Mesendoderm (in vitro differentiated cells): ENCODE results near the gene C2CD4D.

Source experiments
- DNase-seq: peaks from one replicate; pipeline ENCODE4 v3.0.0; 2013
- H2AK5ac ChIP-seq: 2 replicates; pipeline ENCODE4 v1.6.1; 2013; ENCODE audit warnings: low read length, inconsistent platforms
- H2BK120ac ChIP-seq: 2 replicates; pipeline ENCODE4 v1.6.1; 2013; ENCODE audit warnings: low read depth, mild to moderate bottlenecking, low read length, moderate library complexity, mixed read lengths
- H2BK15ac ChIP-seq: replicated peaks from 2 replicates; pipeline ENCODE4 v1.6.1; 2013; ENCODE audit warnings: low read depth, mild to moderate bottlenecking, moderate library complexity
- H2BK5ac ChIP-seq: 2 replicates; pipeline ENCODE4 v1.6.1; 2013; ENCODE audit warnings: low read length, inconsistent platforms
- H3K18ac ChIP-seq: 2 replicates; pipeline ENCODE4 v1.6.1; 2013; ENCODE audit warnings: mild to moderate bottlenecking, low read length, mixed read lengths
- H3K23ac ChIP-seq: one replicate; pipeline ENCODE4 v1.6.1; 2013; ENCODE audit warnings: low read length
- H3K27ac ChIP-seq: 2 replicates; pipeline ENCODE4 v1.5.1; 2013; ENCODE audit warnings: low read depth, mild to moderate bottlenecking, inconsistent platforms, low read length, moderate library complexity
- H3K27me3 ChIP-seq: 2 replicates; pipeline ENCODE4 v1.6.1; 2013; ENCODE audit warnings: low read length, control low read depth, mild to moderate bottlenecking, inconsistent platforms; ENCODE audit not compliant: insufficient read depth, poor library complexity
- H3K36me3 ChIP-seq: 2 replicates; pipeline ENCODE4 v1.6.1; 2013; ENCODE audit warnings: low read length, inconsistent platforms; ENCODE audit not compliant: control insufficient read depth, insufficient read depth
- H3K4ac ChIP-seq: one replicate; pipeline ENCODE4 v1.6.1; 2013; ENCODE audit warnings: low read depth, mild to moderate bottlenecking, low read length, moderate library complexity
- H3K4me1 ChIP-seq: 2 replicates; pipeline ENCODE4 v1.6.1; 2013; ENCODE audit warnings: low read depth, low read length, inconsistent platforms; ENCODE audit not compliant: control insufficient read depth
- H3K4me2 ChIP-seq: 2 replicates; pipeline ENCODE4 v1.6.1; 2013; ENCODE audit warnings: low read length
- H3K4me3 ChIP-seq: 2 replicates; pipeline ENCODE4 v1.5.1; 2013; ENCODE audit warnings: mild to moderate bottlenecking, low read length
- H3K56ac ChIP-seq: one replicate; pipeline ENCODE4 v1.6.1; 2013; ENCODE audit warnings: low read length
- H3K79me1 ChIP-seq: 2 replicates; pipeline ENCODE4 v1.6.1; 2013; ENCODE audit warnings: low read length, inconsistent platforms
- H3K79me2 ChIP-seq: 2 replicates; pipeline ENCODE4 v1.6.1; 2013; ENCODE audit warnings: mild to moderate bottlenecking, low read length; ENCODE audit not compliant: control insufficient read depth, insufficient read depth
- H3K9ac ChIP-seq: 2 replicates; pipeline ENCODE4 v1.6.1; 2013; ENCODE audit warnings: low read length, inconsistent platforms
- H4K5ac ChIP-seq: one replicate; pipeline ENCODE4 v1.6.1; 2013; ENCODE audit warnings: low read length
- H4K8ac ChIP-seq: one replicate; pipeline ENCODE4 v1.6.1; 2013; ENCODE audit warnings: low read depth, mild to moderate bottlenecking, control low read depth, low read length, moderate library complexity
- WGBS: extraction: QIAGEN DNeasy Blood & Tissue Kit; methylation state at CpG from one replicate; pipeline ENCODE4 v1.1.7; 2013; ENCODE audit warnings: low lambda C conversion rate, missing lambda C conversion rate; ENCODE audit not compliant: insufficient coverage; ENCODE audit errors: extremely low coverage; 5-methylcytosine and 5-hydroxymethylcytosine counted together

C2CD4D gene

DNA sequence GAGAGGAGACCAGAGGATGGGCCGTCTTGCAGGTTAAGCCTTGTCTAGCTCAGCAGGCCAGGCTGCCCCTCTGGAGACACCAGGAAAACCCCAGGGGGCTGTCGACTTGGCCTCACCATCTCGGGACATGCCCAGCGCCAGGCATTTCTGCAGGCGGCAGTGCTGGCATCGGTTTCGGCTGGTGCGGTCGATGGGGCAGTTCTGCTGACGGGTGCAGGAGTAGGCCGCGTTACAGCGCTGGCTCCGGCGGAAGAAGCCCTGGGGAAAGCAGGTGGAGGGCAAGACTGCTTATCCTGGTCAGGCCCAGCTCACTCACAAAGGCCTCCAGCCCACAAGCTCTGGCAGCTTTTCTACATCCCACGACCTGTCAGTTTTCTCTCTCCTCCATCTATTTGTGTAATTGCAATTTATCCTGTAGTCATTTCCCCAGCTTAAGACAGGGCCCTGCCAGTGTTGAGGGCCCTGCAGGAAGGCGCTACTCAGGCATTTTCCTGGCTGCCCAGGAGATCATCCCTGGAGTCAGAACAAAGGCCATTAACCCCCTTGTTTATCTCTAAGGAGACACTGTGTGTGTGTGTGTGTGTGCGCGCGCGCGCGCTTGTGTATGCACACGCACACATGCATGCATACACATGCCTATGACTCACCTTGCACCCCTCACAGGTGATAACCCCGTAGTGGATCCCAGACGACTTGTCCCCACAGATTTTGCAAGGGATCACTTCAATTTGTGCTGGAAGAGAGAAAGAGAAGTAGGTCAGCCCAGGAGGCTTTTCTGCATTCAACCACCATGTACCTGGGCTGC lies 22.9 kb downstream of the C2CD4D start:
- H3K4me1 ChIP-seq, result no peaks in the 10 kb centered on the region

DNA sequence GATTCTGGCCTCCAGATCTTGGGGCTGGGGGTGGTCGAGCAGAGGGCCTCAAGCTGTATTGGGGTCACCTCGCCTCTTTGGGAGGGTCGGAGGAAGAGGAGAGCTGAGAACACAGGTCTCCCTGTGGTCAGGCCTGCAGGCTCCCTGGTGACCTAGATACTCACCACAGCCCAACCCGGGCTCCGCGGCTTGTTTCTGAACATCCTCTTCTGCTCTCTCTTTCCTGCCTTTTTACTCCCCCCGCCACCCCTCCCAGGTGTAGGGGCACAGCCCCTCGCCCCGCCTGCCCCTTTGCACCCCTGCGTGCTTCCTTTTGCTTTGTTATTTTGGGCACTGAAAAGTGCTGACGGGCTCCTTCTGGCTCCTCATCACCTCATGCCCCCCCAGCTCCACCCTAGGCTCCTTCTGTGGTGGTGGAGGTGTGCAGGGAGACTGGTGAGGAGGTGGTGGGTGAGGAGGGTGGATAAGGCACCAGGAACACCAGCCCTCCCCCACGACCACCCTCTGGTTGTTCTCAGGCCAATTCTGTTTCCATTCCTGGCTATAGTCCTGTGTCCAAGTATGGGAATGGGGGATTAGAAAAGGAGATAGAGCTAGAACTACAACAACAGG lies 23.8 kb downstream of the C2CD4D start:
- H3K9ac ChIP-seq, result no peak overlapping the region
- no peak overlapping the region for H2BK15ac ChIP-seq
- no peaks in the 10 kb centered on the region for H3K79me2 ChIP-seq
- H2AK5ac ChIP-seq, result no peak overlapping the region
- no peak overlapping the region for H3K4me2 ChIP-seq
- H3K56ac ChIP-seq, result no peak overlapping the region
- no peak overlapping the region for H2BK120ac ChIP-seq
- no peak for DNase-seq
- no peaks in the 10 kb centered on the region for H3K27me3 ChIP-seq
- H4K5ac ChIP-seq, result no peak overlapping the region
- no CpG with 5 or more reads among the region's 12 CpGs for WGBS
- H3K27ac ChIP-seq, result no peak overlapping the region
- no peak overlapping the region for H3K4me3 ChIP-seq
- H3K4me1 ChIP-seq, result no peaks in the 10 kb centered on the region
- H3K23ac ChIP-seq, result no peak overlapping the region
- no peak overlapping the region for H2BK5ac ChIP-seq
- H3K4ac ChIP-seq, result no peak overlapping the region
- no peak overlapping the region for H4K8ac ChIP-seq
- H3K79me1 ChIP-seq, result no peaks in the 10 kb centered on the region
- no peak overlapping the region for H3K18ac ChIP-seq
- no peaks in the 10 kb centered on the region for H3K36me3 ChIP-seq

More for the DNA sequence above, 22.9 kb downstream of the C2CD4D start:
- no peak overlapping the region for H3K27ac ChIP-seq
- H3K4me2 ChIP-seq, result no peak overlapping the region
- no peaks in the 10 kb centered on the region for H3K27me3 ChIP-seq
- no peak overlapping the region for H3K4ac ChIP-seq
- H3K18ac ChIP-seq, result no peak overlapping the region
- H3K56ac ChIP-seq, result no peak overlapping the region
- no peak overlapping the region for H3K23ac ChIP-seq
- no CpG with 5 or more reads among the region's 26 CpGs for WGBS
- H4K5ac ChIP-seq, result no peak overlapping the region
- no peak overlapping the region for H2BK15ac ChIP-seq
- no peaks in the 10 kb centered on the region for H3K79me2 ChIP-seq
- no peak overlapping the region for H3K9ac ChIP-seq
- H2BK120ac ChIP-seq, result no peak overlapping the region
- H2BK5ac ChIP-seq, result no peak overlapping the region
- H3K36me3 ChIP-seq, result no peaks in the 10 kb centered on the region
- H3K79me1 ChIP-seq, result no peaks in the 10 kb centered on the region
- H2AK5ac ChIP-seq, result no peak overlapping the region
- no peak overlapping the region for H4K8ac ChIP-seq
- no peak for DNase-seq
- H3K4me3 ChIP-seq, result no peak overlapping the region

DNA sequence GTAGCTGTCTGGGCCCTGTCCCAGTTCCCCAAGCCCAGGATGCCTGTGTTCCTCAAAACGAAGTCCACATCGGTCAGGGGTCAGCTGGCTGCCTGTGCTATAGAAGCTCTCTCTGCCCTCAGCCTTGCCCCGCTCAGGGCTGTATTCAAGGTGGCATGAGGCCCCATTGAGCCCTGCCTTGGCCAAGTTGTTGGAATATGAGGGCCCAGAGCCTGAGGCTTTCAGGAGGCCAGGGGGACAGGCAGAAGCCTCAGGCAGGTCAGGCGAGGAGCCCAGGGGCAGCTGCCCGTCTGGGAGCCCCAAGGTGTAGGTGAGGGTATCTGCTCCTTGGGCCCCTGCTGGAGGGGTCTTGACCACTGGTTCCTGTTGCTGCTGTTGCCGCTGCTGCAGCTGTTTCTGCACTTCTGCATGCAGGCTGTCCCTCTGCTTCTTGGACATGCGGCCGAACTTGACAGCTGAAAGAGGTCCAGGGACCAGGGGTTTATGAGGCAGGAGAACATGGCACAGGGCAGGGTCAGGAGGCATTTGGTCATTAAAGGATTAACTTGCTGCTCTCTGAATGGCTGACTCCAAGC lies 24.6 kb downstream of the C2CD4D start:
- Histone ChIP-seq H4K5ac (no peak overlapping the region), H4K8ac (no peak overlapping the region), H3K9ac (no peak overlapping the region), H3K56ac (no peak overlapping the region), H2BK15ac (no peak overlapping the region), H3K27ac (no peak overlapping the region), H2BK120ac (no peak overlapping the region), H3K18ac (no peak overlapping the region), H3K36me3 (no peaks in the 10 kb centered on the region), H3K79me2 (no peaks in the 10 kb centered on the region), H2BK5ac (no peak overlapping the region), H3K4me3 (no peak overlapping the region), H2AK5ac (no peak overlapping the region), H3K79me1 (no peaks in the 10 kb centered on the region), H3K4me1 (no peaks in the 10 kb centered on the region), H3K23ac (no peak overlapping the region), H3K4ac (no peak overlapping the region), H3K27me3 (no peaks in the 10 kb centered on the region), H3K4me2 (no peak overlapping the region)
- no CpG with 5 or more reads among the region's 8 CpGs for WGBS
- no peak for DNase-seq

DNA sequence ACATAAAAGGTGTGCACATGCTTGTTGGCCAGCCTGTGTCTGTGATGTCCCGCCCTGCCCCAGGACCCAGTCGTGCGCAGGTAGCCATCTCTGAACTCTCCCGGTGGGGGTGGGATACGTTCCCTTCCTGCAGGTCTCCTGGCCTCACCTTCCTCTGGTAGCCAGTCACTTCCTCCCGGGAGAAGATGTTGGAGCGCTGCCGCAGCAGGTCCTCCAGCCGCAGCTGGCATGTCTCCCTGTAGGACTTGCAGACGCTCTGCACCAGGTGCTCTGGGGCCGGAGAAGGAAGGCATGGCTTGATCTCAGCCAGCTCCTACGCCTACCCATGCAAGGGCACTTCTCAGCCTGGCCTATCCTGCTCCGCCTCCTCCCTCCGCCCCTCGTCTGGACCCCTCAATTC lies 25.2 kb downstream of the C2CD4D start:
- H3K4me1 ChIP-seq, result no peaks in the 10 kb centered on the region
- no peak overlapping the region for H3K23ac ChIP-seq
- H4K5ac ChIP-seq, result no peak overlapping the region
- H3K27me3 ChIP-seq, result no peaks in the 10 kb centered on the region
- WGBS, result no CpG with 5 or more reads among the region's 15 CpGs
- no peak overlapping the region for H3K18ac ChIP-seq
- no peak overlapping the region for H2AK5ac ChIP-seq
- H3K4ac ChIP-seq, result no peak overlapping the region
- H3K27ac ChIP-seq, result no peak overlapping the region
- no peaks in the 10 kb centered on the region for H3K36me3 ChIP-seq
- H3K4me3 ChIP-seq, result no peak overlapping the region
- H4K8ac ChIP-seq, result no peak overlapping the region
- no peak overlapping the region for H2BK120ac ChIP-seq
- no peak overlapping the region for H3K4me2 ChIP-seq
- H3K9ac ChIP-seq, result no peak overlapping the region
- no peak overlapping the region for H2BK15ac ChIP-seq
- H3K79me2 ChIP-seq, result no peaks in the 10 kb centered on the region
- no peak overlapping the region for H2BK5ac ChIP-seq
- no peak for DNase-seq
- H3K79me1 ChIP-seq, result no peaks in the 10 kb centered on the region
- no peak overlapping the region for H3K56ac ChIP-seq

DNA sequence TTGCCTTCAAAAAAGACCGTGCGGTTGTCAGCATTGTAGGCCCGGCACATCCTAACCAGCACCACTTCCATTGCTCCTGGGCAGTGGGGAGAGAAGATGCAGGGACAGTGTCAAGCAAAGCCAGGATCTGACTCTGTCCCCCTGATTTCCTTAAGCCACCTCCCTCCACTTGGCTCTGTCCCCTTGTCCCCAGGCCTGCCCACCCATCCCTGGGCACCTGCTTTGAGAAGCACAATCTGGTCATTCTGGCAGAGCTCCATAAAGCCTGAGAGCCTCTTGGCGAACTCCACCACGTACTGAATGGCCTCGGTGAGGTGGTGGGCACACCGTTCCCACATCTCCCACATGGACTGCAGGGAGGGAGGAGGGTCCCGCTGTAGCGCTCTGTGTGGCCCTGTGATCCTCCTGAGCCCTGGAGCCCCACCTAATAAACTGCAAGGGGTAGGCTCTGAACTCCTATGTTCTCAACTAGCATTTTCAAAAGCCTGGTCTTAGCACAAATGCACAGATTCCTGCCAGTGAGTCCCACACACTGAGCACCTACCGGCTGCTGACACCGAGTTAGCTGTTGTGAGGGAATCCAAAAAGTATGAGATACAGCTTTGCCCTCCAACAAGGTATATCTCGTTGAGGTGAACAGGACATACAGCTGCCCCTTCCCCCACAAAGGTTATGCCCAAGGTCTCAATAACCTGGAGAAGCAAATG lies 26.2 kb downstream of the C2CD4D start:
- no peak overlapping the region for H3K27ac ChIP-seq
- H3K23ac ChIP-seq, result no peak overlapping the region
- no peaks in the 10 kb centered on the region for H3K27me3 ChIP-seq
- no peak overlapping the region for H4K8ac ChIP-seq
- no peak overlapping the region for H2BK5ac ChIP-seq
- no peak for DNase-seq
- no peak overlapping the region for H3K56ac ChIP-seq
- no peak overlapping the region for H3K4ac ChIP-seq
- no peaks in the 10 kb centered on the region for H3K79me1 ChIP-seq
- no peak overlapping the region for H3K18ac ChIP-seq
- WGBS, result no CpG with 5 or more reads among the region's 12 CpGs
- H3K4me3 ChIP-seq, result no peak overlapping the region
- H2BK15ac ChIP-seq, result no peak overlapping the region
- H4K5ac ChIP-seq, result no peak overlapping the region
- H3K79me2 ChIP-seq, result no peaks in the 10 kb centered on the region
- no peak overlapping the region for H2BK120ac ChIP-seq
- no peaks in the 10 kb centered on the region for H3K36me3 ChIP-seq
- no peak overlapping the region for H3K4me2 ChIP-seq
- H2AK5ac ChIP-seq, result no peak overlapping the region
- no peaks in the 10 kb centered on the region for H3K4me1 ChIP-seq
- no peak overlapping the region for H3K9ac ChIP-seq
